ENCODE results near the gene IL27RA. TPM values are rescaled to one million over a fixed set of nuclear protein-coding genes. Genes with fewer than 3 reads are reported as not detected.
A peak's percentile ranks its signal among the peaks of the same experiment; 100 is the strongest.

The IL27RA gene
- 5.2 and 6.7 TPM in 2 replicates for total RNA-seq (2014; rRNA removed; shearing (Covaris generic))
- total RNA-seq (2022): 6.0 and 9.0 TPM in 2 replicates
- Bru-seq, nascent RNA: percentile 40 among the genes with signal in this experiment
- percentile 42 among the genes with signal in this experiment for BruChase-seq, experiment 1, labeled RNA remaining after a 6-hour chase
- BruChase-seq, experiment 2, labeled RNA remaining after a 2-hour chase: percentile 46 among the genes with signal in this experiment
- long read RNA-seq, transcript IL27RA-201 (14 exons, 2,962 nt): major isoform, 14 of 21 reads
- long read RNA-seq, partial matches to known transcripts: 1 of 21 reads
- long read RNA-seq, other reads (novel, unspliced or antisense): 6 of 21 reads

DNA sequence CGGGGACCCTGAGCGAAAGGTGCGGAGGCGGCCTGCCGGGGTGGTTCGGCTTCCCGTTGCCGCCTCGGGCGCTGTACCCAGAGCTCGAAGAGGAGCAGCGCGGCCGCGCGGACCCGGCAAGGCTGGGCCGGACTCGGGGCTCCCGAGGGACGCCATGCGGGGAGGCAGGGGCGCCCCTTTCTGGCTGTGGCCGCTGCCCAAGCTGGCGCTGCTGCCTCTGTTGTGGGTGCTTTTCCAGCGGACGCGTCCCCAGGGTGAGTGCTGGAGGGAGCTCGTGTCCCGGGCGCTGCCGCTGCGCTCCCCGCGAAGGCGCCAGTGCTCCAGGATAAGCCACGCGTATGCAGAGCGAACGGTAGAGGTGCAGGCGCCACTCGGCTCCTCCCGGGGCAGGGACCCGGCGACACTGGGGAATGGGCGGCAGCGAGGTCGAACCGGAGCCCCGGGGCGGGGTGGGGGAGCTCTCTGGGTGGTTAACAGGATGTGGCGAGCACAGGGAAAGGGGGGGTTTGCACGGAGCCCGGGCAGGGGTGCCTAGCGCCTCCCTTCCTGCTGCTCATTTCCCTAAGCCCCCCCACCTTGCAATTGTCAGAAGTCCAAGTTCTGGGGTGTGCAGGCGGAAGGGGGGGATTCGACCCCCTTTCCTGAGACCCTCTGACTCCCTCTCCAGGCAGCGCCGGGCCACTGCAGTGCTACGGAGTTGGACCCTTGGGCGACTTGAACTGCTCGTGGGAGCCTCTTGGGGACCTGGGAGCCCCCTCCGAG is at the start of gene IL27RA:
Gene IL27RA (plus strand): TSS at position 44 of the 762 bp plus-strand sequence. CDS start 111 bp downstream, at position 155.
- Histone ChIP-seq H3K36me3 (ENCODE audit: insufficient read depth, low read length) (no peaks in the 10 kb centered on the region), H3K4me3 (ENCODE audit: low read depth, low read length, poor library complexity, severe bottlenecking) (peak within 1 kb of the TSS; percentile 71), H3K9me3 (ENCODE audit: low read length) (no peaks in the 10 kb centered on the region), H3K4me1 (ENCODE audit: insufficient read depth, low read length, poor library complexity, severe bottlenecking) (peaks cover 14% of the 10 kb centered on the region), H3K9me2 (ENCODE audit: insufficient read depth, low read length) (no peaks in the 10 kb centered on the region), H3K79me2 (ENCODE audit: insufficient read depth, low read depth, low read length) (no peaks in the 10 kb centered on the region), H2AFZ (ENCODE audit: low read length) (peak within 1 kb of the TSS; percentile 68), H4K20me1 (ENCODE audit: insufficient read depth, low read length) (no peaks in the 10 kb centered on the region), H3K4me2 (ENCODE audit: low read length) (peak within 1 kb of the TSS; percentile 75), H3K27ac (ENCODE audit: low read depth, low read length, poor library complexity, severe bottlenecking) (peak within 1 kb of the TSS; percentile 45)
- intact Hi-C loops (cut with micrococcal nuclease; ENCODE audit: unreplicated experiment): loop anchor here (1.0 to 5.0 kb wide), 4 partner anchors 46 to 152 kb away; partner anchors contain the start of gene DCAF15
- peak; percentile 85 for DNase-seq (ENCODE audit: low spot score)
- ChIA-PET CTCF (ENCODE audit: unreplicated experiment) (interaction anchor here (0.7 to 1.4 kb wide), 2 partner anchors 9 to 27 kb away, joined by 3 to 4 read pairs; no protein-coding TSS in a partner anchor), POLR2A (interaction anchor here (0.7 to 1.4 kb wide), 5 partner anchors 11 to 150 kb away, joined by 3 to 7 read pairs (median 3); no protein-coding TSS in a partner anchor)
- BruUV-seq (replicated peaks): no TSS peak
- TF ChIP-seq, protein P1, sequence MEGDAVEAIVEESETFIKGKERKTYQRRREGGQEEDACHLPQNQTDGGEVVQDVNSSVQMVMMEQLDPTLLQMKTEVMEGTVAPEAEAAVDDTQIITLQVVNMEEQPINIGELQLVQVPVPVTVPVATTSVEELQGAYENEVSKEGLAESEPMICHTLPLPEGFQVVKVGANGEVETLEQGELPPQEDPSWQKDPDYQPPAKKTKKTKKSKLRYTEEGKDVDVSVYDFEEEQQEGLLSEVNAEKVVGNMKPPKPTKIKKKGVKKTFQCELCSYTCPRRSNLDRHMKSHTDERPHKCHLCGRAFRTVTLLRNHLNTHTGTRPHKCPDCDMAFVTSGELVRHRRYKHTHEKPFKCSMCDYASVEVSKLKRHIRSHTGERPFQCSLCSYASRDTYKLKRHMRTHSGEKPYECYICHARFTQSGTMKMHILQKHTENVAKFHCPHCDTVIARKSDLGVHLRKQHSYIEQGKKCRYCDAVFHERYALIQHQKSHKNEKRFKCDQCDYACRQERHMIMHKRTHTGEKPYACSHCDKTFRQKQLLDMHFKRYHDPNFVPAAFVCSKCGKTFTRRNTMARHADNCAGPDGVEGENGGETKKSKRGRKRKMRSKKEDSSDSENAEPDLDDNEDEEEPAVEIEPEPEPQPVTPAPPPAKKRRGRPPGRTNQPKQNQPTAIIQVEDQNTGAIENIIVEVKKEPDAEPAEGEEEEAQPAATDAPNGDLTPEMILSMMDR (conservative IDR thresholded peaks at IDR 0.05; ENCODE audit: low read length): peak; percentile 88
- TF ChIP-seq EZH2phosphoT487 (IDR thresholded peaks at IDR 0.05; ENCODE audit: borderline replicate concordance, low read depth, low read length): no peak

DNA sequence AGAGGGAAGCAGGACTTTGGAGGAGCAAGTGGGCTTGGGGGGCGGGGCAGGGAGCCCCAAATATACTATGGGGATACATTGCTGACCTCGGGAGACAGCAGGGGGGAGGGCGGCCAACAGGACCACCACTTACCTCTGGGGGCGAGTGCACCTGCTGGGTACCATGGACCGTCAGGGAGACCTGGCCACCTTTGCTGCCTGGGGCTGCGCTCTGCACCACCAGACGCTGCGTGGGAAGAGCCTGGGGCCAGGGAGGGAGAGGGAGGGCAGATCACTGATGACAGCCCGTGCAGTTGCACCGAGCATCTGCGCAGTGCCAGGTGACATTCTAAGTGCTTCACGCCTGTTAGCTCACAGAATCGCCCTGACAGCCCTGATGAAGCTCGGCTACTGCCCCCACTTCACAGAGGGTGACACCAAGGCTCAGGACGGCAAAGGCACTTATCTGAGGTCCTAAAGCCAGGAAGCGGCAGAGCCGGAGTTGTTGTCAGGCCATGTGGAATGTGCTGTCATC is 49.5 kb upstream of the IL27RA start:
- peak overlapping the region; percentile 20 for H3K27ac ChIP-seq (ENCODE audit: low read depth, low read length, poor library complexity, severe bottlenecking)
- no peaks in the 10 kb centered on the region for H3K9me2 ChIP-seq (ENCODE audit: insufficient read depth, low read length)
- no peaks in the 10 kb centered on the region for H3K79me2 ChIP-seq (ENCODE audit: insufficient read depth, low read depth, low read length)
- no peaks in the 10 kb centered on the region for H3K9me3 ChIP-seq (ENCODE audit: low read length)
- no peak overlapping the region for H2AFZ ChIP-seq (ENCODE audit: low read length)
- intact Hi-C loops (cut with micrococcal nuclease; ENCODE audit: unreplicated experiment): no loop called here
- peaks cover 76% of the 10 kb centered on the region for H3K4me1 ChIP-seq (ENCODE audit: insufficient read depth, low read length, poor library complexity, severe bottlenecking)
- BruUV-seq (replicated peaks): no TSS peak
- peaks cover 30% of the 10 kb centered on the region; the same call in 1 of the 2 replicates for H3K36me3 ChIP-seq (ENCODE audit: insufficient read depth, low read length)
- no peaks in the 10 kb centered on the region for H4K20me1 ChIP-seq (ENCODE audit: insufficient read depth, low read length)
- TF ChIP-seq, protein P1 (conservative IDR thresholded peaks at IDR 0.05; ENCODE audit: low read length): no peak
- no peak for TF ChIP-seq EZH2phosphoT487 (IDR thresholded peaks at IDR 0.05; ENCODE audit: borderline replicate concordance, low read depth, low read length)
- DNase-seq (ENCODE audit: low spot score): no peak
- H3K4me2 ChIP-seq (ENCODE audit: low read length): peak overlapping the region; percentile 3; the same call in 1 of the 2 replicates
- ChIA-PET POLR2A (interaction anchor here (0.6 to 6.1 kb wide), 2 partner anchors 22 to 43 kb away, joined by 8 to 39 read pairs; partner anchors contain the start of gene RFX1), CTCF (ENCODE audit: unreplicated experiment) (no interaction called here)
- H3K4me3 ChIP-seq (ENCODE audit: low read depth, low read length, poor library complexity, severe bottlenecking): no peak overlapping the region

Measured in OCI-LY7 (cell line).